Measurements from ENCODE around the gene UBR2. TPM values are rescaled to one million over a fixed set of nuclear protein-coding genes. Genes with fewer than 3 reads are reported as not detected.

Gene UBR2
- total and polyA plus RNA-seq, 2 donors (not counting 1 experiment from before 2014, with no cell fraction given): 17.9 to 34.7 TPM

DNA sequence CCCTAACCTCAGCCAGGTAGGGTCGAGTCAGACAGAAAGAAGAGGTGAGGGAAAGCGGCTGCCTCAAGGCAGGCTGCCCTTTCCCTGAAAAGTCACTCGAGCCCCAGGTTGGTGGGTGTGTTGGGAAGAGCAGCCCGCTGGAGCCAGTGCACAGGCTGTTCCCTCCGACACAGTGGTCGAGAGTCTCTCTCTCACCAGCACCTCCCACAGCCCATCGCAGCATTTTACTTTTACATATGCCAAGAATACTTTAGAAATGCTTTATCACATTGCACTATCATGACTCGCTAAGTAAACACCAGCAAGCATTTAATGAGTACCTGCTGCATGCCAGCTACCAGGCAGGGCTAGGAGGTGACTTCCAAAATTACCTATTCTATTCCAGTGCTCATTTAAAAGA, 156.9 kb downstream of the UBR2 start:
- peak in 1 of 2 donors; percentile 69 for DNase-seq (ENCODE audit: low read depth in 2 of 2)

DNA sequence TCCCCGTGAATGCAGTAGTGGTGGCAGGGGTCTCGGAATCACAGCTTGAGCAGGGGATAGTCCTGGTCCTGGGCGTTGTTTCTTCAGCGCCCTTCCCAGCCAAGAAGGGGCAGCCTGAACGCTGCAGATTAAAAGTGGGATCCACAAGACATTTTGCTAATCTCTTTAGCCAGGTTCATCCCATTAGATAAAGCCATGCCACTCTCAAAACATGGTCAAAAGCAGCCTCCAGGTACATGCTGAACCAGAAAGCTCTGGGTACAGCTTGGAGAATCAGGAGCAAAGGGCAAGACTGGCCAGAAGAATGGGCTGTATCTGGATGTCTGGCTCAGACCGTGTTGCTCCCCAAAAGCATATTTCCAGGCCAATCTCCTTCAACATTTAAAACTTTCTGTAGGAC, 158.7 kb downstream of the UBR2 start, which contains the start of gene PRPH2:
TSS of gene PRPH2 (minus strand) at position 101 of the 400 bp plus-strand sequence. CDS start 263 bp downstream, outside the sequence.
- TF ChIP-seq EZH2 (IDR thresholded peaks at IDR 0.05; ENCODE audit: low read length, missing control alignments): no peak
- TF ChIP-seq, protein P1, sequence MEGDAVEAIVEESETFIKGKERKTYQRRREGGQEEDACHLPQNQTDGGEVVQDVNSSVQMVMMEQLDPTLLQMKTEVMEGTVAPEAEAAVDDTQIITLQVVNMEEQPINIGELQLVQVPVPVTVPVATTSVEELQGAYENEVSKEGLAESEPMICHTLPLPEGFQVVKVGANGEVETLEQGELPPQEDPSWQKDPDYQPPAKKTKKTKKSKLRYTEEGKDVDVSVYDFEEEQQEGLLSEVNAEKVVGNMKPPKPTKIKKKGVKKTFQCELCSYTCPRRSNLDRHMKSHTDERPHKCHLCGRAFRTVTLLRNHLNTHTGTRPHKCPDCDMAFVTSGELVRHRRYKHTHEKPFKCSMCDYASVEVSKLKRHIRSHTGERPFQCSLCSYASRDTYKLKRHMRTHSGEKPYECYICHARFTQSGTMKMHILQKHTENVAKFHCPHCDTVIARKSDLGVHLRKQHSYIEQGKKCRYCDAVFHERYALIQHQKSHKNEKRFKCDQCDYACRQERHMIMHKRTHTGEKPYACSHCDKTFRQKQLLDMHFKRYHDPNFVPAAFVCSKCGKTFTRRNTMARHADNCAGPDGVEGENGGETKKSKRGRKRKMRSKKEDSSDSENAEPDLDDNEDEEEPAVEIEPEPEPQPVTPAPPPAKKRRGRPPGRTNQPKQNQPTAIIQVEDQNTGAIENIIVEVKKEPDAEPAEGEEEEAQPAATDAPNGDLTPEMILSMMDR (conservative IDR thresholded peaks at IDR 0.05 in 1 of 2, IDR thresholded peaks at IDR 0.05 in 1 of 2; ENCODE audit: low read depth in 1 of 2, low read length in 2 of 2): no peak
- H3K36me3 ChIP-seq (ENCODE audit: control insufficient read depth, insufficient read depth, low read length): no peaks in the 10 kb centered on the region
- H3K27ac ChIP-seq (ENCODE audit: insufficient read depth, low read length): no peak within 1 kb of the TSS
- no peak for DNase-seq (ENCODE audit: low read depth in 2 of 2)
- H3K9ac ChIP-seq (ENCODE audit: insufficient read depth, low read length): no peak within 1 kb of the TSS
- no peaks in the 10 kb centered on the region for H3K79me2 ChIP-seq (ENCODE audit: control insufficient read depth, insufficient read depth, low read length)
- H3K4me1 ChIP-seq (ENCODE audit: control insufficient read depth, extremely low read depth, insufficient read depth, low read length): peaks cover 3% of the 10 kb centered on the region
- no peaks in the 10 kb centered on the region for H4K20me1 ChIP-seq (ENCODE audit: control insufficient read depth, extremely low read depth, insufficient read depth, low read length)
- no peaks in the 10 kb centered on the region for H3K9me3 ChIP-seq (ENCODE audit: control insufficient read depth, insufficient read depth, low read depth, low read length)
- H3K4me3 ChIP-seq (replicated peaks in 1 of 4; ENCODE audit: control extremely low read depth in 1 of 4, insufficient read depth in 1 of 4, low read depth in 3 of 4, low read length in 4 of 4): no peak within 1 kb of the TSS
- no peak within 1 kb of the TSS for H2AFZ ChIP-seq (ENCODE audit: low read length)
- no peaks in the 10 kb centered on the region for H3K27me3 ChIP-seq (ENCODE audit: control insufficient read depth, insufficient read depth, low read length)
- no peak within 1 kb of the TSS for H3K4me2 ChIP-seq (ENCODE audit: extremely low read depth, insufficient read depth, low read length)

More for the DNA sequence above, 156.9 kb downstream of the UBR2 start:
- no peak overlapping the region for H3K27ac ChIP-seq (ENCODE audit: insufficient read depth, low read length)
- H3K36me3 ChIP-seq (ENCODE audit: control insufficient read depth, insufficient read depth, low read length): no peaks in the 10 kb centered on the region
- no peaks in the 10 kb centered on the region for H4K20me1 ChIP-seq (ENCODE audit: control insufficient read depth, extremely low read depth, insufficient read depth, low read length)
- H3K4me3 ChIP-seq (replicated peaks in 1 of 4; ENCODE audit: control extremely low read depth in 1 of 4, insufficient read depth in 1 of 4, low read depth in 3 of 4, low read length in 4 of 4): no peak overlapping the region
- H3K27me3 ChIP-seq (ENCODE audit: control insufficient read depth, insufficient read depth, low read length): no peaks in the 10 kb centered on the region
- H3K4me1 ChIP-seq (ENCODE audit: control insufficient read depth, extremely low read depth, insufficient read depth, low read length): no peaks in the 10 kb centered on the region
- no peak for TF ChIP-seq EZH2 (IDR thresholded peaks at IDR 0.05; ENCODE audit: low read length, missing control alignments)
- TF ChIP-seq, protein P1 (conservative IDR thresholded peaks at IDR 0.05 in 1 of 2, IDR thresholded peaks at IDR 0.05 in 1 of 2; ENCODE audit: low read depth in 1 of 2, low read length in 2 of 2): no peak
- H3K9ac ChIP-seq (ENCODE audit: insufficient read depth, low read length): no peak overlapping the region
- no peaks in the 10 kb centered on the region for H3K9me3 ChIP-seq (ENCODE audit: control insufficient read depth, insufficient read depth, low read depth, low read length)
- no peak overlapping the region for H3K4me2 ChIP-seq (ENCODE audit: extremely low read depth, insufficient read depth, low read length)
- no peaks in the 10 kb centered on the region for H3K79me2 ChIP-seq (ENCODE audit: control insufficient read depth, insufficient read depth, low read length)
- H2AFZ ChIP-seq (ENCODE audit: low read length): no peak overlapping the region

- Histone ChIP-seq H3K4me2 (ENCODE audit: extremely low read depth, insufficient read depth, low read length) (no peak overlapping the region), H3K27me3 (ENCODE audit: control insufficient read depth, insufficient read depth, low read length) (no peaks in the 10 kb centered on the region), H4K20me1 (ENCODE audit: control insufficient read depth, extremely low read depth, insufficient read depth, low read length) (no peaks in the 10 kb centered on the region), H3K27ac (ENCODE audit: insufficient read depth, low read length) (no peak overlapping the region), H3K79me2 (ENCODE audit: control insufficient read depth, insufficient read depth, low read length) (no peaks in the 10 kb centered on the region), H2AFZ (ENCODE audit: low read length) (no peak overlapping the region), H3K4me3 (replicated peaks in 1 of 4; ENCODE audit: control extremely low read depth in 1 of 4, insufficient read depth in 1 of 4, low read depth in 3 of 4, low read length in 4 of 4) (no peak overlapping the region), H3K9me3 (ENCODE audit: control insufficient read depth, insufficient read depth, low read depth, low read length) (no peaks in the 10 kb centered on the region), H3K4me1 (ENCODE audit: control insufficient read depth, extremely low read depth, insufficient read depth, low read length) (peaks cover 3% of the 10 kb centered on the region), H3K9ac (ENCODE audit: insufficient read depth, low read length) (no peak overlapping the region), H3K36me3 (ENCODE audit: control insufficient read depth, insufficient read depth, low read length) (no peaks in the 10 kb centered on the region)
- no peak for DNase-seq (ENCODE audit: low read depth in 2 of 2)
- TF ChIP-seq, protein P1 (conservative IDR thresholded peaks at IDR 0.05 in 1 of 2, IDR thresholded peaks at IDR 0.05 in 1 of 2; ENCODE audit: low read depth in 1 of 2, low read length in 2 of 2): no peak
- TF ChIP-seq EZH2 (IDR thresholded peaks at IDR 0.05; ENCODE audit: low read length, missing control alignments): no peak
Measured at GRCh38 chr6:42724825-42725224, 161.0 kb downstream of the UBR2 start.

Measured in fibroblast of lung (primary cell).